Measurements from ENCODE around the gene MMGT1.
"Not testable (repeated sequence)": the region's sequence is repeated elsewhere in the genome, so short reads cannot be mapped to it uniquely, and the experiment has no call there.

The MMGT1 gene

DNA sequence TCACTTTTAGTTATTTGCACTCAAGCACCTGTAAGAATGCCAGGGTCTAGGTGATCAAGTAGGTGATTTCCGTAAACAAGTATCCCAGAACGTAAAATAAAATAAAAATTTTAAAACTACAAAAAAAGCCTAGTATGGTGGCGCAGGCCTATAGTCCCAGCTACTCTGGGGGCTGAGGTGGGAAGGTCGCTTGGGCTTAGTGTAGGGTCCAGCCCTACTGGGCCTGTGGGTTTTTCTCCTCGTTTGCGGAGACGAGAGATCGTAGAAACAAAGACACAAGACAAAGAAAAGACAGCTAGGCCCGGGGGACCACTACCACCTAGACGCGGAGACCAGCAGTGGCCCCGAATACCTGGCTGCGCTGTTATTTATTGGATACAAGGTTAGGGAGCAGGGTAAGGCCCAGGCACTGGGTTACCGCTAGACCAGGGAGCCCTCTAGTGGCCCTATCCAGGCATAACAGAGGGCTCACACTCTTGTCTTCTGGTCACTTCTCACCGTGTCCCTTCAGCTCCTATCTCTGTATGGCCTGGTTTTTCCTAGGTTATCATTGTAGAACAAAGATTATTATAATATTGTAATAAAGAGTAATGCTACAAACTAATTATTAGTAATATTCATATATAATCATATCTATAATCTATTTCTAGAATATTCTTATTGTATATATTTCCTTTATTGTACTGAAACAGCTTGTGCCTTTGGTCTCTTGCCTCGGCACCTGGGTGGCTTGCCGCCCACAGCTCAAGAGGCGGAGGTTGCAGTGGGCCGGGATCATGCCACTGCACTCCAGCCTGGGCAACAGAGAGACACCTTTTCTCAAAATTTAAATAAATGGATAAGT, 41.9 kb downstream of the MMGT1 start:
- H3K9me3 ChIP-seq: no peaks in the 10 kb centered on the region
- H3K4me2 ChIP-seq: no peak overlapping the region
- no peaks in the 10 kb centered on the region for H3K4me1 ChIP-seq
- no peak overlapping the region for H3K4me3 ChIP-seq
- TF ChIP-seq Cebpa-rat (IDR thresholded peaks at IDR 0.05): no peak
- H3K27ac ChIP-seq: no peak overlapping the region
- no peak overlapping the region for H3K9ac ChIP-seq
- H3K27me3 ChIP-seq: peaks cover 84% of the 10 kb centered on the region
- no peaks in the 10 kb centered on the region for H3K36me3 ChIP-seq
- H4K20me1 ChIP-seq: peaks cover 16% of the 10 kb centered on the region; the same call in 1 of the 2 replicates

DNA sequence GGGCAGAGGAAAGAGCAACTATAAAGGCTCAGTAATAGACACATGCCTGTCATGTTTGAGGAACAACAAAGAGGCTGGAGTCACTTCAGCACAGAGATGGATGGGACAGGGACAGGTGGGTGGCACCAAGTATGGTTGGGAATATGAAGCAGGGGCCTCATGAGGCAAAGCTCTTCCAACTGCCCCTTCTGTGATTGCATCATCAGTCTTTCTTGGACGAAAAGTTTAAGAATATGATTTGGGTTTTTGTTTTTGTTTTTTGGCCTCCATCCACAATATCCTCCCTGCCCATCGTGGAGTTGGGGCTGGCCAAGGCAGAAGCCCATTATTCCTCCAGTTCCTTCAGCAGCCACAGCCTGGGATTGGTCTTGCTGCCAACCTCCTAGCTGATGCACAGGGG, 45.9 kb downstream of the MMGT1 start:
- Histone ChIP-seq H4K20me1 (peaks cover 16% of the 10 kb centered on the region; the same call in 1 of the 2 replicates), H3K36me3 (no peaks in the 10 kb centered on the region), H3K27me3 (peaks cover 82% of the 10 kb centered on the region), H3K4me1 (no peaks in the 10 kb centered on the region), H3K9me3 (no peaks in the 10 kb centered on the region), H3K27ac (no peak overlapping the region), H3K4me3 (no peak overlapping the region), H3K4me2 (no peak overlapping the region), H3K9ac (no peak overlapping the region)
- TF ChIP-seq Cebpa-rat (IDR thresholded peaks at IDR 0.05): no peak

DNA sequence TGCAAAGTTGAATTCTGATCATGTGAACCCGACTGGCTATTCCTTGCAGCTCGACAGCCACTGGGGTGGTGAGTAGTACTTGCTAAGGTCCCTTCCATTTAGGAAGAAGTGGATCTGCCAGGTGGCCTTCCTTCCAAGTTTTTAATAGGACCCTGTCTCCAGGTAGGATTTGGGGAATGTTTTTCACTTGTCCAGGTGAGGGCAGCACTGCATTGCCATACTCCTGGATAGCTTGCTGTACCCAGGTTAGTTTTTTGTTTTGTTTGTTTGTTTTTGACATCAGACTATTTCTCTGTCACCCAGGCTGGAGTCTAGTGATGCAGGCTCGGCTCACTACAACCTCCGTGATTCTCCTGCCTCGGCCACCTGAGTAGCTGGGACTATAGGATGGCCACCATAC, 50.4 kb downstream of the MMGT1 start:
- Histone ChIP-seq H3K9ac (no peak overlapping the region), H3K4me2 (no peak overlapping the region), H3K27me3 (peaks cover 74% of the 10 kb centered on the region), H3K4me1 (no peaks in the 10 kb centered on the region), H3K9me3 (no peaks in the 10 kb centered on the region), H4K20me1 (no peaks in the 10 kb centered on the region; the same call in 1 of the 2 replicates), H3K4me3 (no peak overlapping the region), H3K36me3 (no peaks in the 10 kb centered on the region), H3K27ac (no peak overlapping the region)
- no peak for TF ChIP-seq Cebpa-rat (IDR thresholded peaks at IDR 0.05)

GRCh38 chrX:135920516-135920915, 53.3 kb downstream of the MMGT1 start:
- H3K36me3 ChIP-seq, H3K27ac ChIP-seq, H3K9me3 ChIP-seq, H4K20me1 ChIP-seq, H3K4me2 ChIP-seq, H3K4me1 ChIP-seq, H3K4me3 ChIP-seq, H3K9ac ChIP-seq: not testable (repeated sequence)
- peaks cover 87% of the 10 kb centered on the region for H3K27me3 ChIP-seq

- peaks cover 86% of the 10 kb centered on the region for H3K27me3 ChIP-seq
- no peaks in the 10 kb centered on the region for H3K4me1 ChIP-seq
- H3K36me3 ChIP-seq: no peaks in the 10 kb centered on the region
- H3K27ac ChIP-seq: no peak overlapping the region
- H3K9me3 ChIP-seq: no peaks in the 10 kb centered on the region
- no peak overlapping the region for H3K9ac ChIP-seq
- no peak overlapping the region for H3K4me2 ChIP-seq
- no peaks in the 10 kb centered on the region for H4K20me1 ChIP-seq
- no peak overlapping the region for H3K4me3 ChIP-seq
- no peak for TF ChIP-seq Cebpa-rat (IDR thresholded peaks at IDR 0.05)
Observed at GRCh38 chrX:135914404-135914803, 59.4 kb downstream of the MMGT1 start.

Data from BLaER1 (cell line).